Bronchial epithelial cell (primary cell): Measurements from ENCODE around the gene SLC1A3. TPM values are rescaled to one million over a fixed set of nuclear protein-coding genes. Genes with fewer than 3 reads are reported as not detected.

Source experiments
- DNase-seq: peaks from one replicate; pipeline ENCODE4 v3.0.0-alpha.2; 2010; ENCODE audit warnings: low read depth
- FAIRE-seq: peaks from 2 replicates; lab custom pipeline; 2011; peaks lifted over from hg19 to GRCh38; lab: Jason Lieb, UNC
- H3K27me3 ChIP-seq: 2 replicates; pipeline ENCODE4 v1.5.1; 2011; ENCODE audit warnings: low read length; ENCODE audit not compliant: control insufficient read depth, insufficient read depth
- H3K36me3 ChIP-seq: 2 replicates; pipeline ENCODE4 v1.5.1; 2011; ENCODE audit warnings: low read length; ENCODE audit not compliant: control insufficient read depth, insufficient read depth
- H3K4me3 ChIP-seq: 2 replicates; pipeline ENCODE4 v1.5.1; 2011; ENCODE audit warnings: mild to moderate bottlenecking, low read depth, low read length, control low read depth
- total RNA-seq: library from RNA; depleted of rRNA; stranded (reverse); fragments of >200 nt; gene quantifications from 2 replicates; pipeline ENCODE4 v1.2.1, GENCODE V29; 2014
- TF ChIP-seq, protein P1 (sequence below): IDR thresholded peaks from 2 replicates; pipeline ENCODE4 v1.5.1; 2011; ENCODE audit warnings: mild to moderate bottlenecking, moderate library complexity, low read length, control low read depth, inconsistent platforms; ENCODE audit not compliant: insufficient read depth, severe bottlenecking

SLC1A3 gene
- total RNA-seq, 1 donor from 2014 or later = 3.4 TPM

GRCh38 chr5:36656556-36656955 lies 50.1 kb downstream of the SLC1A3 start:
- peak; percentile 86 for DNase-seq
- FAIRE-seq = no peak
- Histone ChIP-seq H3K4me3 (no peak overlapping the region), H3K36me3 (no peaks in the 10 kb centered on the region), H3K27me3 (no peaks in the 10 kb centered on the region)
- TF ChIP-seq, protein P1, sequence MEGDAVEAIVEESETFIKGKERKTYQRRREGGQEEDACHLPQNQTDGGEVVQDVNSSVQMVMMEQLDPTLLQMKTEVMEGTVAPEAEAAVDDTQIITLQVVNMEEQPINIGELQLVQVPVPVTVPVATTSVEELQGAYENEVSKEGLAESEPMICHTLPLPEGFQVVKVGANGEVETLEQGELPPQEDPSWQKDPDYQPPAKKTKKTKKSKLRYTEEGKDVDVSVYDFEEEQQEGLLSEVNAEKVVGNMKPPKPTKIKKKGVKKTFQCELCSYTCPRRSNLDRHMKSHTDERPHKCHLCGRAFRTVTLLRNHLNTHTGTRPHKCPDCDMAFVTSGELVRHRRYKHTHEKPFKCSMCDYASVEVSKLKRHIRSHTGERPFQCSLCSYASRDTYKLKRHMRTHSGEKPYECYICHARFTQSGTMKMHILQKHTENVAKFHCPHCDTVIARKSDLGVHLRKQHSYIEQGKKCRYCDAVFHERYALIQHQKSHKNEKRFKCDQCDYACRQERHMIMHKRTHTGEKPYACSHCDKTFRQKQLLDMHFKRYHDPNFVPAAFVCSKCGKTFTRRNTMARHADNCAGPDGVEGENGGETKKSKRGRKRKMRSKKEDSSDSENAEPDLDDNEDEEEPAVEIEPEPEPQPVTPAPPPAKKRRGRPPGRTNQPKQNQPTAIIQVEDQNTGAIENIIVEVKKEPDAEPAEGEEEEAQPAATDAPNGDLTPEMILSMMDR = no peak

DNA sequence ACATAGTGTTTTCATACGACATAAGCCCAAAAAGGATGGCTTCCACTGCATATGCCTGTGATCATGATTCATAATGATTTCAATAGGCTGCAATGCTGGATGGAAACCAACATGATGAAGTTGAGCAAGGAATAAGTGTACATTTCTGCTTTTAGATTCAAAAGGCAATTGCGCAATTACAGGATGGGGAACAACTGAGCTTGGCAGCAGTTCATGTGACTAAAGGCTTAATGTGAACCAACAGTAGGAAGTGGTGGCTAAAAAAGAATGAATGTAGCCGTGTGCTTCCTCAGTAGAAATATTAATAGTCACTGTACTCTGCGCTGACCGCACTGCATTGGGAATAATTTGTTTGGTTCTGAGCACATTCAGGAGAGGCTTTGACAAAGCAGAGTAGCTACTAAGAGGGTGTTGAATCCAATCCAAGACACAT lies 51.2 kb downstream of the SLC1A3 start:
- no peak overlapping the region for H3K4me3 ChIP-seq
- no peak for FAIRE-seq
- H3K36me3 ChIP-seq = no peaks in the 10 kb centered on the region
- TF ChIP-seq, protein P1 = no peak
- H3K27me3 ChIP-seq = no peaks in the 10 kb centered on the region
- DNase-seq = peak; percentile 100

- no peak for FAIRE-seq
- Histone ChIP-seq H3K36me3 (no peaks in the 10 kb centered on the region), H3K27me3 (no peaks in the 10 kb centered on the region), H3K4me3 (no peak overlapping the region)
- TF ChIP-seq, protein P1 = no peak
- no peak for DNase-seq
These were observed 51.8 kb downstream of the SLC1A3 start for GRCh38 chr5:36658038-36658756.

DNA sequence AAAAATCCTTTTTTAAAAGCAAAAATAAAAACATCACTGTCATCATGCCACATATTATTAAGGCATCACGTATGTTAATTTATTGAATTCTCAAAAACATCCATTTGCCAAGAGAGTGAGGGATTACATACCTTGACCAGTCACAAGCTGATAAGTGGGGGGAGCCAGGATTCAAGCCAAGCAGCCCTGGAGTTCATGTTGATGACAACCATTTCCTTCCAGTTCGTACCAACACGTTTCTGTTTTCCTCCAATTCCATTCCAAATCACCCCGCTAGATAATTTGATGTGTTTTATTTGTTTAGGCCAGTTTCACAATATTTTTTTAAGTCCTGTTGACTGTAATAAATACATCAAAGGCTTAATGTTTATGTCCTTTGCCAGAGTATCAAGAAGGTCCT lies 53.0 kb downstream of the SLC1A3 start:
- FAIRE-seq (no peak), DNase-seq (no peak)
- H3K36me3 ChIP-seq = no peaks in the 10 kb centered on the region
- H3K4me3 ChIP-seq = no peak overlapping the region
- no peaks in the 10 kb centered on the region for H3K27me3 ChIP-seq
- TF ChIP-seq, protein P1 = no peak

GRCh38 chr5:36660397-36661049 lies 54.1 kb downstream of the SLC1A3 start:
- peak; percentile 25 for DNase-seq
- TF ChIP-seq, protein P1 = no peak
- Histone ChIP-seq H3K36me3 (no peaks in the 10 kb centered on the region), H3K4me3 (no peak overlapping the region), H3K27me3 (no peaks in the 10 kb centered on the region)
- no peak for FAIRE-seq
